T-cell (primary cell): ENCODE data around the gene ARGLU1. TPM values are rescaled to one million over a fixed set of nuclear protein-coding genes. Genes with fewer than 3 reads are reported as not detected.

Experiments used
- ATAC-seq, 4 experiments: fragments of 200-7000 bp in 3 of 4; fragments of 150-1000 bp in 1 of 4; cut with Tn5 transposase; replicated peaks in 1 of 4; 1 replicate in 3 of 4; 2 replicates in 1 of 4; pipeline ENCODE4 v1.10.0; 2021; ENCODE audit warnings: moderate library complexity in 3 of 4, mild to moderate bottlenecking in 2 of 4, moderate number of reproducible peaks in 1 of 4
- CTCF ChIA-PET, 2 donors: fragments of 300-600 bp; sonication (Branson Sonifier 250); formaldehyde crosslinking; loops; one replicate each; lab custom pipeline; 2022; ENCODE audit warnings: antibody characterized with exemption in 2 of 2; lab: Charles Lee
- POLR2A ChIA-PET, 2 donors: fragments of 300-600 bp; sonication (Branson Sonifier 250); formaldehyde crosslinking; loops; one replicate each; lab custom pipeline; 2022; ENCODE audit warnings: antibody characterized with exemption in 2 of 2; lab: Charles Lee
- DNase-seq, 35 experiments: peaks; one replicate each; pipeline versions ENCODE4 v3.0.0 to v3.0.0-alpha.2; 2013 to 2023
- H3K27ac ChIP-seq: one replicate; pipeline ENCODE4 v1.5.1; 2013; ENCODE audit warnings: low read length
- H3K27me3 ChIP-seq, 2 experiments: replicated peaks in 1 of 2; 1 replicate in 1 of 2; 2 replicates in 1 of 2; pipeline versions ENCODE4 v1.6.1 to v1.7.0; 2013; ENCODE audit warnings: low read length in 1 of 2, mixed read lengths in 1 of 2; ENCODE audit not compliant: control insufficient read depth in 2 of 2, insufficient read depth in 2 of 2; ENCODE audit errors: extremely low read depth in 1 of 2
- H3K36me3 ChIP-seq, 2 donors: 1 replicate in 1 of 2; 2 replicates in 1 of 2; pipeline versions ENCODE4 v1.6.1 to v1.7.0; 2013; ENCODE audit warnings: low read length in 1 of 2; ENCODE audit not compliant: control insufficient read depth in 2 of 2, insufficient read depth in 1 of 2; ENCODE audit errors: extremely low read depth in 1 of 2
- H3K4me1 ChIP-seq, 2 experiments: 1 replicate in 1 of 2; 2 replicates in 1 of 2; pipeline versions ENCODE4 v1.6.1 to v1.7.0; 2013; ENCODE audit warnings: low read length in 2 of 2, mixed read lengths in 1 of 2; ENCODE audit not compliant: insufficient read depth in 2 of 2, control insufficient read depth in 1 of 2; ENCODE audit errors: extremely low read depth in 1 of 2
- H3K4me3 ChIP-seq, 2 donors: 1 replicate in 1 of 2; 2 replicates in 1 of 2; pipeline versions ENCODE4 v1.5.1 to v1.7.0; 2013; ENCODE audit warnings: mild to moderate bottlenecking in 2 of 2, low read length in 1 of 2, moderate library complexity in 1 of 2; ENCODE audit not compliant: control insufficient read depth in 1 of 2; ENCODE audit errors: extremely low read depth in 1 of 2
- H3K9me3 ChIP-seq: 2 replicates; pipeline ENCODE4 v1.7.0; 2013
- H3K27ac Mint-ChIP-seq, 2 donors: one replicate each; pipeline ENCODE4 v1.8.0; 2020 to 2021; ENCODE audit warnings: mild to moderate bottlenecking in 2 of 2, mixed read lengths in 2 of 2
- H3K27me3 Mint-ChIP-seq, 2 donors: one replicate each; pipeline ENCODE4 v1.8.0; 2021 to 2022; ENCODE audit warnings: mixed read lengths in 2 of 2
- H3K36me3 Mint-ChIP-seq: one replicate; pipeline ENCODE4 v1.8.0; 2021; ENCODE audit warnings: mixed read lengths
- H3K4me1 Mint-ChIP-seq, 3 donors: one replicate each; pipeline ENCODE4 v1.8.0; 2020 to 2022; ENCODE audit warnings: mixed read lengths in 3 of 3, mild to moderate bottlenecking in 1 of 3
- H3K4me3 Mint-ChIP-seq, 3 donors: one replicate each; pipeline ENCODE4 v1.8.0; 2020 to 2022; ENCODE audit warnings: mild to moderate bottlenecking in 3 of 3, mixed read lengths in 3 of 3, moderate library complexity in 3 of 3
- H3K9me3 Mint-ChIP-seq, 3 donors: one replicate each; pipeline ENCODE4 v1.8.0; 2020 to 2022; ENCODE audit warnings: mixed read lengths in 3 of 3
- WGBS: methylation state at CpG from one replicate; pipeline ENCODE4 v1.1.5; 2013; ENCODE audit warnings: missing lambda C conversion rate; ENCODE audit not compliant: insufficient coverage; 5-methylcytosine and 5-hydroxymethylcytosine counted together
- total RNA-seq, 35 experiments: library from RNA in 6 of 35; stranded (reverse) in 6 of 35; fragments of 120-200 nt in 1 of 35; gene quantifications; one replicate each; pipeline versions ENCODE4 v1.2.1 to v1.2.4 and lab custom pipeline; 2013 to 2026

The ARGLU1 gene
- total RNA-seq, 5 donors from 2014 or later (not counting 1 experiment from before 2014, with no cell fraction given): 158 to 197 (median 184) TPM

DNA sequence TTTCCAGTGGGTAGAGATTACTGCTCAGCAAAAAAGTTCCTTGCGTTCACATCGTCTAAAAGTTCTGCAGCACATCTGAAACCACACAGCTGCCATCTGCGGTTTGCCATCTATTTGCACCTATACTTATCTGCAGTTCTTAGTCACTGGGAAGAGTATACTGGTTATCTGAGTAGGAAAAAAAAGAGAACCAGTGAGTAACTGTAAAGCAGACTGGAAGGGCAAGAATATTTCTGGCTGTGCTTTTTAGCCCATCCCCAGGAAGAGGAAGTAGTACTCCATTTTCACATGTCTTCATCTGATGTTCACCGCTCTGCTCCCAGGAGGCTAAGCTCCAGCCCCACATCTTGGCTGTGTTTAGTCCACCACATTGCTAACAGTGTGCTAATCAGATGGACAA lies 68.0 kb downstream of the ARGLU1 start:
- no peaks in the 10 kb centered on the region for H3K4me1 ChIP-seq
- no peak overlapping the region for H3K4me3 Mint-ChIP-seq
- H3K9me3 Mint-ChIP-seq: no peaks in the 10 kb centered on the region
- WGBS: 50% methylated on average over 1 of the region's 4 CpGs
- no peaks in the 10 kb centered on the region for H3K36me3 Mint-ChIP-seq
- no peaks in the 10 kb centered on the region for H3K36me3 ChIP-seq
- no peaks in the 10 kb centered on the region for H3K27me3 ChIP-seq
- peaks cover 0 to 2% (median 0%) of the 10 kb centered on the region in 3 donors for H3K4me1 Mint-ChIP-seq
- peaks cover 32 to 44% of the 10 kb centered on the region in 2 donors for H3K27me3 Mint-ChIP-seq
- no peak overlapping the region for H3K27ac ChIP-seq
- H3K4me3 ChIP-seq: no peak overlapping the region
- no peak overlapping the region for H3K27ac Mint-ChIP-seq
- no peak for DNase-seq
- no peak for ATAC-seq
- H3K9me3 ChIP-seq: no peaks in the 10 kb centered on the region
- ChIA-PET CTCF (no interaction called here), POLR2A (no interaction called here)

DNA sequence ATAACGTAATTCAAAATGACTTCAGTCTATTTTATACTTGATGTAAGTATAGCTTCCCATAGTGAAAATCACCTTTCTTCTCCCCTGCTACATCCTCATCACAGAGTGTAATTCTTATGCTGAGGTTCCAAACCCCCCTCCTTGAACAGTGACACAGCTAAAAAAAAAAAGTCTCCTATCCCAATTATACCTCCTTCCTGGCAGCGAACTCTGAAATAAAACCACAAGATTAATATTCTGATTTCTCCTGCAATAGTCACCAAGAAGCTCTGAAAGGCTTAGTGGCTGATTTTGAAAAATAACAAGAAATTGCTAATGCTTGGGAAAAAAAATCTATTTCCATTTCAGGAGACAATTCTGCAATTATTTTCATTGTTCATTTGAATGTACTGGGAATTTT lies 68.8 kb downstream of the ARGLU1 start:
- Histone ChIP-seq H3K4me1 (no peaks in the 10 kb centered on the region), H3K36me3 (no peaks in the 10 kb centered on the region), H3K27ac (no peak overlapping the region), H3K4me3 (no peak overlapping the region), H3K27me3 (no peaks in the 10 kb centered on the region), H3K9me3 (no peaks in the 10 kb centered on the region)
- no peak overlapping the region for H3K4me3 Mint-ChIP-seq
- H3K27ac Mint-ChIP-seq: no peak overlapping the region
- no CpG with 5 or more reads among the region's 2 CpGs for WGBS
- DNase-seq (no peak), ATAC-seq (no peak)
- ChIA-PET CTCF (interaction anchor here in 1 of 2 donors (0.7 kb wide), 1 partner anchor 51 kb away, joined by 4 read pairs; no protein-coding TSS in a partner anchor), POLR2A (no interaction called here)
- H3K36me3 Mint-ChIP-seq: no peaks in the 10 kb centered on the region
- H3K27me3 Mint-ChIP-seq: peaks cover 35 to 49% of the 10 kb centered on the region in 2 donors
- H3K4me1 Mint-ChIP-seq: peaks cover 0 to 2% (median 0%) of the 10 kb centered on the region in 3 donors
- H3K9me3 Mint-ChIP-seq: no peaks in the 10 kb centered on the region

DNA sequence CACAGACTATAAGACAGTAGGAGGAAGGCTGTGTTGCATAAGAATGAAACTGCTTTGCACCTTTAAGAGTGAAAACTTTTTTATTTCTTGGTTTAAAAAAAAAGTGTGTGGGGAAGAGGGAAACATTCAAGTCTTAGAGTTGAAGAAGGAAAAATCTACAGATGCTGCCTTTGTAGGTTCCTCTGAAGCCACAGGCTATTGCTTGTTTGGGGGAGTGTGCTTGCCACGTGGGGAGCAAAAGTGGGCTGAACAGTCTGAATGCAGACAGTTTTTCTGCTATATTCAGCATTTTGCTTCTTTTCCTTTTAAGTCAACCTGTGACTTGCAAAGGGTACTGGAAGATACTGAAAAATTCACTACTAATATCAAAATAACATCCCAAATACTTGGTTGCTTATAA lies 69.4 kb downstream of the ARGLU1 start:
- Histone ChIP-seq H3K4me1 (peaks cover 0 to 3% of the 10 kb centered on the region in 2 experiments), H3K36me3 (no peaks in the 10 kb centered on the region), H3K27ac (no peak overlapping the region), H3K9me3 (no peaks in the 10 kb centered on the region), H3K27me3 (peaks cover 0 to 1% of the 10 kb centered on the region in 2 experiments), H3K4me3 (no peak overlapping the region)
- H3K27me3 Mint-ChIP-seq: peaks cover 35 to 54% of the 10 kb centered on the region in 2 donors
- DNase-seq (no peak), ATAC-seq (no peak)
- peaks cover 4 to 6% (median 5%) of the 10 kb centered on the region in 3 donors for H3K4me1 Mint-ChIP-seq
- POLR2A ChIA-PET: no interaction called here
- no peak overlapping the region for H3K4me3 Mint-ChIP-seq
- CTCF ChIA-PET: interaction anchor here in 1 of 2 donors (0.7 kb wide), 1 partner anchor 51 kb away, joined by 4 read pairs; no protein-coding TSS in a partner anchor
- no CpG with 5 or more reads among the region's 1 CpG for WGBS
- H3K9me3 Mint-ChIP-seq: no peaks in the 10 kb centered on the region
- H3K27ac Mint-ChIP-seq: no peak overlapping the region
- H3K36me3 Mint-ChIP-seq: no peaks in the 10 kb centered on the region

DNA sequence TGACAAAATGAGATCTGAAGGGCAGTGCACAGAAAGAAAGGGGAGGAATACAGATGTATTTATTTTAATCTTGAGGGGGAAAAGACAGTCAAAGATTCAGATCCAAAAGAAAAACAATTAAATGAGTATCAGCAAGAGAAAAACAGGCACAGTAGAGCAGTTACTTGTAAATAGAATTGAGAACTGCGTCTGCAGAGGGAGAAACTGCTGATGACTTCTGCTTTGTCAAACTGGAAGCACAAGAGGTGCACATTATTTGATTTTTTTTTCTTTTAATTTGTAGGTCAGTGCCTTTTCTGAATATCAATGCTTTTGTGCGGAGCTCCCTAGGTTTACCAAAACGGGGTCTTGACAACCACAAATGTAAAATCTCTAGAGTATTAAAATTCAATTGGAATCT lies 69.8 kb downstream of the ARGLU1 start:
- no peaks in the 10 kb centered on the region for H3K9me3 ChIP-seq
- no peak overlapping the region for H3K4me3 ChIP-seq
- H3K27me3 ChIP-seq: peaks cover 0 to 4% of the 10 kb centered on the region in 2 experiments
- no peaks in the 10 kb centered on the region for H3K36me3 Mint-ChIP-seq
- no peaks in the 10 kb centered on the region for H3K36me3 ChIP-seq
- ATAC-seq (no peak), DNase-seq (no peak)
- CTCF ChIA-PET: no interaction called here
- POLR2A ChIA-PET: no interaction called here
- no peaks in the 10 kb centered on the region for H3K9me3 Mint-ChIP-seq
- H3K4me3 Mint-ChIP-seq: no peak overlapping the region
- H3K4me1 ChIP-seq: peaks cover 3 to 7% of the 10 kb centered on the region in 2 experiments
- no peak overlapping the region for H3K27ac Mint-ChIP-seq
- peaks cover 9 to 10% (median 9%) of the 10 kb centered on the region in 3 donors for H3K4me1 Mint-ChIP-seq
- H3K27ac ChIP-seq: no peak overlapping the region
- peaks cover 35 to 58% of the 10 kb centered on the region in 2 donors for H3K27me3 Mint-ChIP-seq
- WGBS: 30% methylated on average over 1 of the region's 3 CpGs

DNA sequence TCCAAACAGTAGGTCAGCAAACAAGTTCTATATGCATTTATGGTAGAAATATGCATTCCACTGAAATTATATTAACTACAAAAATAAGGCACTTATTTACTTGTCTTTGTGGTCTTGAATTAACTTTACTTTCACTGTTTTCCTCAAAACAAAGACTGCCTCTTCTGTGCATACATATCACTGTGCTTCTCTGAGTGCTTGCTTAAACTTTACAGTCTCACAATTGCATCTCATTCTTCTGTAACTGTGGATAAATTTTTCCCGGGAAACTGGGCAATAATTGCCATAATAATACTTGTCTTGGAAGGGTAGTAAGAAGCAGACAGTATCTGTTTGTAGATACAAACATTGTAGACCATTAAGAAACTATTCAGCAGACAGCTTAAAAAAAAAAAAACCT lies 70.9 kb downstream of the ARGLU1 start:
- Histone ChIP-seq H3K4me3 (no peak overlapping the region), H3K4me1 (peaks cover 5 to 11% of the 10 kb centered on the region in 2 experiments), H3K27ac (no peak overlapping the region), H3K36me3 (no peaks in the 10 kb centered on the region), H3K9me3 (no peaks in the 10 kb centered on the region), H3K27me3 (peaks cover 0 to 15% of the 10 kb centered on the region in 2 experiments)
- no peak for ATAC-seq
- no peaks in the 10 kb centered on the region for H3K9me3 Mint-ChIP-seq
- WGBS: no CpG with 5 or more reads among the region's 1 CpG
- ChIA-PET CTCF (interaction anchor here in 1 of 2 donors (0.6 kb wide), 1 partner anchor 1612 kb away, joined by 3 read pairs; no protein-coding TSS in a partner anchor), POLR2A (interaction anchor here in 1 of 2 donors (0.6 kb wide), 2 partner anchors 15 to 17 kb away, joined by 3 to 4 read pairs; no protein-coding TSS in a partner anchor)
- H3K4me1 Mint-ChIP-seq: peaks cover 11 to 15% (median 12%) of the 10 kb centered on the region in 3 donors
- H3K36me3 Mint-ChIP-seq: no peaks in the 10 kb centered on the region
- H3K4me3 Mint-ChIP-seq: no peak overlapping the region
- peaks cover 37 to 63% of the 10 kb centered on the region in 2 donors for H3K27me3 Mint-ChIP-seq
- no peak overlapping the region for H3K27ac Mint-ChIP-seq
- DNase-seq: no peak

DNA sequence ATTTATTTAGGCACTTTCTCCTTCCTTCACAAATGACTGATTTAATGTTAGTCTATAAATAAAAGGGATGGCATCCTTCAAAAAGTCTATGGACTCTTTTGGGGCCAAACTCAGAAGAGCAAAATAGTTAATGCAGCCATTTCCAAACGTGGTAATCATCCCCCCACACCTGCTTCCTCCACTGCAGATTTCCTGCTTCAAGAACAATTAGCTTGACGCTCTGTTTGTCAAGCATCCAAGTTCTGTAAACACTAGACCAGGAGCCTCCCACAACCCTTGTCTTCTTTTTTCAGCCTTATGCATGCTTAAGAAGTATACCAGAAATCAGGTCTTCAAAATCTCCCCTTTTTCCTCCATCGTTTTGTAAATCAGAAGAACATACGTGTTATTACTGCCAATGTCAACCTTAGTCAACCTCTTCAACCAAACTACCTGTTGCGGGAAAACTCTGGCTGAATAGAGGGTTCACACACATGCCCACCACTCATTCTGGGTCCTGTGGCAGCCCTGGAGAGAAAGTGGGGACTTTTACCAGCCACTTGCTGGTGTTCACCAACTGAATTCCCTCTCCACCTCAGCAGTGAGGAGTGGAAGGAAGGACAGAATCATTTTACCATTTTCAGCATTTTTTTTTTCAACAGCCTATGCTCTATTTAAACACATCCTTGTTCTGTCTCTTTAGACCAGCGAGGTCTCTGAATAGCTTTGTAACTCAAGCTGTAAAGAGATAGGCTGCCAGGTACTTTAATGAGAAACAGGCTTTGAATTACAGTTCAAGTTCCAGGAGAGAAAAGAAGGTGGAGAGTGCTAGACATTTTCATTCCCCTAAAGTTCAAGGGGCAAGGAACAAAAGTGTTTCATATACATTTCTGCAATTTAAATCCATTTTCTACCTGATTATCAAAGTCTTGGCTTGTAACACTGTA lies 71.6 kb downstream of the ARGLU1 start:
- no peaks in the 10 kb centered on the region for H3K9me3 Mint-ChIP-seq
- ATAC-seq (no peak), DNase-seq (no peak)
- Histone ChIP-seq H3K36me3 (no peaks in the 10 kb centered on the region), H3K4me3 (no peak overlapping the region), H3K4me1 (peaks cover 5 to 11% of the 10 kb centered on the region in 2 experiments), H3K9me3 (no peaks in the 10 kb centered on the region), H3K27ac (no peak overlapping the region), H3K27me3 (peaks cover 0 to 20% of the 10 kb centered on the region in 2 experiments)
- no peak overlapping the region for H3K4me3 Mint-ChIP-seq
- H3K27ac Mint-ChIP-seq: no peak overlapping the region
- no peaks in the 10 kb centered on the region for H3K36me3 Mint-ChIP-seq
- WGBS: 28% methylated on average over 2 of the region's 6 CpGs
- H3K4me1 Mint-ChIP-seq: peaks cover 13 to 23% (median 18%) of the 10 kb centered on the region in 3 donors
- CTCF ChIA-PET: interaction anchor here in 1 of 2 donors (0.6 kb wide), 1 partner anchor 1611 kb away, joined by 3 read pairs; no protein-coding TSS in a partner anchor
- H3K27me3 Mint-ChIP-seq: peaks cover 42 to 65% of the 10 kb centered on the region in 2 donors
- POLR2A ChIA-PET: interaction anchor here in 1 of 2 donors (0.6 kb wide), 2 partner anchors 16 to 18 kb away, joined by 3 to 4 read pairs; no protein-coding TSS in a partner anchor
